Measurements from ENCODE around the gene DTX2.
"Not testable (repeated sequence)": the region's sequence is repeated elsewhere in the genome, so short reads cannot be mapped to it uniquely, and the experiment has no call there.

Gene DTX2

GRCh38 chr7:76513817-76514799, 52.6 kb downstream of the DTX2 start:
- DNase-seq, result no peak

GRCh38 chr7:76514926-76515771, 53.6 kb downstream of the DTX2 start:
- no peak for DNase-seq

GRCh38 chr7:76515999-76516443, 54.5 kb downstream of the DTX2 start:
- DNase-seq, result peak; percentile 56

GRCh38 chr7:76516932-76517331, 55.4 kb downstream of the DTX2 start:
- not testable (repeated sequence) for DNase-seq

GRCh38 chr7:76526183-76526582, 64.7 kb downstream of the DTX2 start:
- not testable (repeated sequence) for DNase-seq

DNA sequence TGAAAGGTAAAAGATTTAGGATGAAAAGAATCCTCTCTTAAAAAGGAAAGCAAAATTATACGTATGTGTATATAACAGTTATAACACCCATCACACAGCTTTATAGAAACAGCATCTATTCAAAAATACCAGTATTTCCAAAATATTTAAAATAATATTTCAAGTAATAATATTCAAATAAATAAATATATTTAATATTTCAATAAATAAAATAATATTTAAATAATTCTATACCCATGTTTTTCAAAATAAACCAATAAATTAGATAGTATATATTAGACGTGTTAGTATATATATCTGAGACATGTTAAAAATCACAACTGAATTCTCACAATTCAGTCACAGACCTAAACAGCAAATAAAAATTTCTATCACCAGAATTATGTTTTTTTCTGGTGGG, 70.1 kb downstream of the DTX2 start:
- DNase-seq, result not testable (repeated sequence)

- DNase-seq, result not testable (repeated sequence)
Measured at GRCh38 chr7:76543197-76543596, 81.7 kb downstream of the DTX2 start, which contains the start of gene SPDYE16. SPDYE16 (minus strand) TSS chr7:76543297; CDS start chr7:76541459, 1,838 bp downstream.

- DNase-seq, result peak; percentile 91
Measured at GRCh38 chr7:76549025-76549854, 87.7 kb downstream of the DTX2 start.

DNA sequence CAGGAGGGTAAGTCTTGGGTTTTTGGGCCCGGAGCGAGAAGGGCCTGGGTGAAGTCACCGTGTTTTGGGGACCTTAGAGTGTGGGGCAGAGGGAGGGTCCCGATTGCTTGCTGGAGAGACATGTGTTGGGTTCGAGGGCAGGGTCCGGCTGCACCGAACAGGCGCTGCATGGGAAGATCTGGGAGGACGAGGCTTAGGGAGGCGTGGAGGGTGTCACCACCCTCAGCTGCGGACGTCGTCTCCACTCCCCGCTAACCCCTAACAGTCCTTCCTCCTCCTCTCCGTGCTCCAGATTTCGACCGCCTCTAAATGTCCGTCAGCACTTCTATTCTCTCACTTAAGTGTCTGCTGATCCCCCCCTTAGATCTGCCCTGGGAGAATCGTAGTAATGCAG, 88.3 kb downstream of the DTX2 start:
- peak; percentile 16 for DNase-seq

GRCh38 chr7:76551992-76552391, 90.5 kb downstream of the DTX2 start:
- not testable (repeated sequence) for DNase-seq
